ENCODE measurements around the gene CAMSAP1. TPM values are rescaled to one million over a fixed set of nuclear protein-coding genes. Genes with fewer than 3 reads are reported as not detected.

CAMSAP1 gene
- total and polyA plus RNA-seq, 2 donors from 2014 or later: 3.3 to 38.6 TPM

DNA sequence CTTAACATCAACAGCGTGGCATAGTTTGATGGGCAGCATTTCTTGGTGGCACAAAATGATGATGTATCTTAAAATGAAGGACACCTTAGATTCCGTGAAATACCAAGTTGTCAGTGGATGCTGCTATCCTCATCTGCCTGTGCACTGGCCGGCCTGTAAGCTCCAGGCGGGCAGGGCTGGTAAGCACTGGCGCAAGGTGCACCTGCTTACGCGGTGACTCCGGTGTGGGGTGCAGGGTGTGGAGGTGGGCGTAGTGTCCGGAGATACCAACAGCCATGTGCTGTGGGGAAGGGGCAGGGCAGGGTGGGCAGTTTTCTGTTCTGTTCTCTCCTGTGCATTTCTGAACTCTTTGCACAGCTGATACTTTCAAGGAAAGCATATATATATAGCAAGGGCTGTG, 103.9 kb downstream of the CAMSAP1 start:
- H3K4me1 ChIP-seq (ENCODE audit: control insufficient read depth in 2 of 3, insufficient read depth in 2 of 3, low read depth in 1 of 3, low read length in 3 of 3): no peaks in the 10 kb centered on the region
- intact Hi-C loops (cut with DNase I): no loop called here
- H3K36me3 ChIP-seq (ENCODE audit: control insufficient read depth in 2 of 3, insufficient read depth in 3 of 3, low read length in 3 of 3): no peaks in the 10 kb centered on the region
- TF ChIP-seq, protein P1, sequence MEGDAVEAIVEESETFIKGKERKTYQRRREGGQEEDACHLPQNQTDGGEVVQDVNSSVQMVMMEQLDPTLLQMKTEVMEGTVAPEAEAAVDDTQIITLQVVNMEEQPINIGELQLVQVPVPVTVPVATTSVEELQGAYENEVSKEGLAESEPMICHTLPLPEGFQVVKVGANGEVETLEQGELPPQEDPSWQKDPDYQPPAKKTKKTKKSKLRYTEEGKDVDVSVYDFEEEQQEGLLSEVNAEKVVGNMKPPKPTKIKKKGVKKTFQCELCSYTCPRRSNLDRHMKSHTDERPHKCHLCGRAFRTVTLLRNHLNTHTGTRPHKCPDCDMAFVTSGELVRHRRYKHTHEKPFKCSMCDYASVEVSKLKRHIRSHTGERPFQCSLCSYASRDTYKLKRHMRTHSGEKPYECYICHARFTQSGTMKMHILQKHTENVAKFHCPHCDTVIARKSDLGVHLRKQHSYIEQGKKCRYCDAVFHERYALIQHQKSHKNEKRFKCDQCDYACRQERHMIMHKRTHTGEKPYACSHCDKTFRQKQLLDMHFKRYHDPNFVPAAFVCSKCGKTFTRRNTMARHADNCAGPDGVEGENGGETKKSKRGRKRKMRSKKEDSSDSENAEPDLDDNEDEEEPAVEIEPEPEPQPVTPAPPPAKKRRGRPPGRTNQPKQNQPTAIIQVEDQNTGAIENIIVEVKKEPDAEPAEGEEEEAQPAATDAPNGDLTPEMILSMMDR (IDR thresholded peaks at IDR 0.05; ENCODE audit: borderline replicate concordance, extremely low read depth, insufficient read depth): no peak
- H3K27ac ChIP-seq (ENCODE audit: low read depth in 2 of 2, low read length in 2 of 2): no peak overlapping the region
- no peaks in the 10 kb centered on the region for H3K27me3 ChIP-seq (ENCODE audit: control insufficient read depth, insufficient read depth, low read length)
- DNase-seq (no peak), FAIRE-seq (no peak)
- no peak overlapping the region for H3K4me3 ChIP-seq (ENCODE audit: low read length in 3 of 3)
- no peak overlapping the region for H3K9ac ChIP-seq (ENCODE audit: low read length in 3 of 3)
- no peaks in the 10 kb centered on the region for H3K9me3 ChIP-seq (ENCODE audit: control insufficient read depth in 2 of 3, insufficient read depth in 1 of 3, low read length in 3 of 3)

DNA sequence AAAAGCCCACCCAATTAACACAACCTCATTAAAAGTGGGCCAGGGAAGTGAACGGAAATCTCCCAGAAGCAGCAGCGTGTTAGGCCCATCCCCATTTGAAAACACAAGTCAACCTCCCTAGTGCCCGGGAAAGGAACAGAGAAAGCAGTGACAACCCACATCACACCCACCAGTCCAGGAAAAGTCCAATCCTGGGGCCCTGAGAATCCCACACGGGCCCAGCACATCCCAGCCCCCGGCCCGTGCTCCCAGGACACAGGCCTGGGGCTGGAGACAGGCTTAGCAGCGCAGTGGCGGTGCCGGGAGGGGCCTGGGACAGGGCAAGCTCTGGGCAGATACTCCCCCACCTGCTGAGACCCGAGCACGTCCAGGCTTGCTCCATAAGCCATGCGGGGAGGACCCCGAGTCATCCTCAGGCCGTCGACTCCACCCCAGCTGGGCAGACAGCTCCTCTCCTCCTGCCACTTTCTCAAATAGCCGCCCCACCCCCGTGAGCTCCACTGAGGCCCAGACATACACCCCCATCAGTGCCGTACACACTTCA, 104.4 kb downstream of the CAMSAP1 start:
- FAIRE-seq (no peak), DNase-seq (no peak)
- H3K27ac ChIP-seq (ENCODE audit: low read depth in 2 of 2, low read length in 2 of 2): no peak overlapping the region
- H3K9ac ChIP-seq (ENCODE audit: low read length in 3 of 3): no peak overlapping the region
- H3K9me3 ChIP-seq (ENCODE audit: control insufficient read depth in 2 of 3, insufficient read depth in 1 of 3, low read length in 3 of 3): no peaks in the 10 kb centered on the region
- no peaks in the 10 kb centered on the region for H3K4me1 ChIP-seq (ENCODE audit: control insufficient read depth in 2 of 3, insufficient read depth in 2 of 3, low read depth in 1 of 3, low read length in 3 of 3)
- no peaks in the 10 kb centered on the region for H3K27me3 ChIP-seq (ENCODE audit: control insufficient read depth, insufficient read depth, low read length)
- TF ChIP-seq, protein P1 (IDR thresholded peaks at IDR 0.05; ENCODE audit: borderline replicate concordance, extremely low read depth, insufficient read depth): no peak
- H3K4me3 ChIP-seq (ENCODE audit: low read length in 3 of 3): no peak overlapping the region
- intact Hi-C loops (cut with DNase I): no loop called here
- H3K36me3 ChIP-seq (ENCODE audit: control insufficient read depth in 2 of 3, insufficient read depth in 3 of 3, low read length in 3 of 3): no peaks in the 10 kb centered on the region

DNA sequence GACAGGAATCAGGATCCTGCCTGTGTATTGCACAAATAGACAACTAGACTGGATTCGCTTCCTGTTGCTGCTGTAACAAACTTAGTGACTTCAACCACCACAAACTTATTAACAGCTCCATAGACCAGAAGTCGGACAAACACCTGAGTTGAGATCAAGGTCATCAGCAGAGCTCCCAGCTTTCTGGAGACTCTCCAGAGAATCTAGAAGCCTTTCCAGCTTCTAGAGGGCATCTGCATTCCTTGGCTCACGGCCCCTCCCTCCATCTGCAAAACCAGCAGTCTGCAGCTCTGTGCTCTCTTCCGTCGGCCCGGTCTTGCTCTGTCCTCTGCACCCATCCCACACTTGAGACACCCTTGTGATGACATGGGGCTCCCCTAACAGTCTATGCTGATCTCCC, 106.3 kb downstream of the CAMSAP1 start:
- Histone ChIP-seq H3K27me3 (ENCODE audit: control insufficient read depth, insufficient read depth, low read length) (no peaks in the 10 kb centered on the region), H3K4me1 (ENCODE audit: control insufficient read depth in 2 of 3, insufficient read depth in 2 of 3, low read depth in 1 of 3, low read length in 3 of 3) (no peaks in the 10 kb centered on the region), H3K36me3 (ENCODE audit: control insufficient read depth in 2 of 3, insufficient read depth in 3 of 3, low read length in 3 of 3) (no peaks in the 10 kb centered on the region), H3K9me3 (ENCODE audit: control insufficient read depth in 2 of 3, insufficient read depth in 1 of 3, low read length in 3 of 3) (no peaks in the 10 kb centered on the region), H3K27ac (ENCODE audit: low read depth in 2 of 2, low read length in 2 of 2) (no peak overlapping the region), H3K9ac (ENCODE audit: low read length in 3 of 3) (no peak overlapping the region), H3K4me3 (ENCODE audit: low read length in 3 of 3) (no peak overlapping the region)
- FAIRE-seq: no peak
- DNase-seq: no peak
- intact Hi-C loops (cut with DNase I): no loop called here
- TF ChIP-seq, protein P1 (IDR thresholded peaks at IDR 0.05; ENCODE audit: borderline replicate concordance, extremely low read depth, insufficient read depth): no peak

DNA sequence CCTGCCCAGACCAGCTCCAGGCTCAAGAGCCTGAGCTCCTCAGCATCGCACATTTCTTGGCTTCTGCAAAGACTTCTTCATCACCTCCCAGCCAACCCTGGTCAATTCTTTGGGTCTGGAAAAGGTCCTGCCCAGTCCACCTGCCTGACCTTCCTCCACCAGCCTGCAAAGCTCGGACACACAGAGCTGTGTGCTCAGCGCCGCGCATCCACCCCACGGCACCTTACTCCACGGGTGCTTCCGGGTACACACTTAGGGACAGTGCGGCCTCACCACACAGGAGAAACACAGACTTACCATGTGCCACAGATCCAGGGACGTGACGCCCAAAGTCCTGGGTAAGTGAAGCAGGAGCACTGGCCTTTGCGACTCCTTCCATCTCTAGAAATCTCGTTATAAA, 108.1 kb downstream of the CAMSAP1 start:
- intact Hi-C loops (cut with DNase I): no loop called here
- H3K9ac ChIP-seq (ENCODE audit: low read length in 3 of 3): no peak overlapping the region
- no peaks in the 10 kb centered on the region for H3K4me1 ChIP-seq (ENCODE audit: control insufficient read depth in 2 of 3, insufficient read depth in 2 of 3, low read depth in 1 of 3, low read length in 3 of 3)
- FAIRE-seq: no peak
- TF ChIP-seq, protein P1 (IDR thresholded peaks at IDR 0.05; ENCODE audit: borderline replicate concordance, extremely low read depth, insufficient read depth): no peak
- H3K27ac ChIP-seq (ENCODE audit: low read depth in 2 of 2, low read length in 2 of 2): no peak overlapping the region
- no peaks in the 10 kb centered on the region for H3K9me3 ChIP-seq (ENCODE audit: control insufficient read depth in 2 of 3, insufficient read depth in 1 of 3, low read length in 3 of 3)
- H3K27me3 ChIP-seq (ENCODE audit: control insufficient read depth, insufficient read depth, low read length): no peaks in the 10 kb centered on the region
- no peak overlapping the region for H3K4me3 ChIP-seq (ENCODE audit: low read length in 3 of 3)
- H3K36me3 ChIP-seq (ENCODE audit: control insufficient read depth in 2 of 3, insufficient read depth in 3 of 3, low read length in 3 of 3): no peaks in the 10 kb centered on the region
- DNase-seq: no peak
